Stomach (tissue), 9 donors: ENCODE measurements around the gene CTDSPL. TPM values are rescaled to one million over a fixed set of nuclear protein-coding genes. Genes with fewer than 3 reads are reported as not detected.

Experiments used
- DNase-seq, 2 donors: peaks; one replicate each; pipeline versions ENCODE4 v3.0.0 to v3.0.0-alpha.2; 2013 to 2019
- H3K27ac ChIP-seq, 5 donors: fragments of 200-600 bp in 4 of 5; sonication (generic) in 4 of 5; one replicate each; pipeline ENCODE4 v1.5.1; 2013 to 2019; ENCODE audit warnings: mild to moderate bottlenecking in 1 of 5, moderate library complexity in 1 of 5
- H3K27me3 ChIP-seq, 3 donors: fragments of 200-600 bp; sonication (generic); one replicate each; pipeline ENCODE4 v1.5.1; 2017 to 2019; ENCODE audit warnings: mixed run types in 1 of 3
- H3K36me3 ChIP-seq, 4 donors: fragments of 200-600 bp; sonication (generic); 1 replicate in 3 of 4; 2 replicates in 1 of 4; pipeline ENCODE4 v1.5.1; 2016 to 2019
- H3K4me1 ChIP-seq, 4 donors: fragments of 200-600 bp; sonication (generic); one replicate each; pipeline ENCODE4 v1.5.1; 2016 to 2019
- H3K4me3 ChIP-seq, 4 donors: fragments of 200-600 bp; sonication (generic) in 3 of 4; one replicate each; pipeline ENCODE4 v1.5.1; 2016 to 2019; ENCODE audit warnings: mild to moderate bottlenecking in 1 of 4
- H3K9me3 ChIP-seq, 4 donors: fragments of 200-600 bp; sonication (generic); one replicate each; pipeline ENCODE4 v1.5.1; 2016 to 2019
- EP300 ChIP-seq: sonication (generic); formaldehyde crosslinking; IDR thresholded peaks from one replicate; pipeline ENCODE4 v1.6.1; 2017; ENCODE audit warnings: antibody characterized with exemption
- POLR2A ChIP-seq, 4 donors: fragments of 450-650 bp; IDR thresholded peaks; one replicate each; pipeline ENCODE4 v1.6.1; 2016; ENCODE audit warnings: antibody characterized with exemption in 4 of 4, control low read depth in 2 of 4, mild to moderate bottlenecking in 1 of 4, moderate library complexity in 1 of 4
- POLR2AphosphoS5 ChIP-seq, 3 donors: sonication (generic); formaldehyde crosslinking; IDR thresholded peaks; one replicate each; pipeline ENCODE4 v1.6.1; 2016; ENCODE audit warnings: antibody characterized with exemption in 3 of 3
- WGBS, 5 donors: extraction: QIAGEN DNeasy Blood & Tissue Kit in 3 of 5; methylation state at CpG; one replicate each; pipeline versions ENCODE4 v1.1.5 to v1.1.7; 2013 to 2018; 5-methylcytosine and 5-hydroxymethylcytosine counted together
- intact Hi-C: fragments of 100-400 bp; cut with DNase I; formaldehyde crosslinking; loops from one replicate; pipeline ENCODE4 v1.15.1; 2023; ENCODE audit warnings: low total_unique reads
- polyA plus RNA-seq, 3 donors: library from polyadenylated mRNA; stranded (reverse); fragments of 200-250 nt; gene quantifications; one replicate each; pipeline ENCODE4 v1.2.3, GENCODE V29; 2013
- total RNA-seq, 5 donors: library from RNA; depleted of rRNA; stranded (reverse); fragments of >200 nt; gene quantifications; one replicate each; pipeline versions ENCODE4 v1.1.0 to v1.2.3, GENCODE V29; 2014 to 2016
- TF ChIP-seq, protein P1 (sequence below), 7 experiments: fragments of 450-650 bp in 4 of 7; fragments of 200-600 bp in 3 of 7; sonication (generic) in 3 of 7; IDR thresholded peaks; one replicate each; pipeline ENCODE4 v1.5.1; 2016 to 2019; ENCODE audit warnings: antibody characterized with exemption in 7 of 7, control low read depth in 2 of 7, mild to moderate bottlenecking in 1 of 7
- donor health status: healthy with polysubstance abuse.
- donor health status: Bipolar disorder and iron deficiency.
- donor health status: healthy.

The CTDSPL gene
- total and polyA plus RNA-seq, 8 donors, result 13.4 to 54.9 (median 30.2) TPM

- H3K27ac ChIP-seq, result no peak overlapping the region
- TF ChIP-seq, protein P1, sequence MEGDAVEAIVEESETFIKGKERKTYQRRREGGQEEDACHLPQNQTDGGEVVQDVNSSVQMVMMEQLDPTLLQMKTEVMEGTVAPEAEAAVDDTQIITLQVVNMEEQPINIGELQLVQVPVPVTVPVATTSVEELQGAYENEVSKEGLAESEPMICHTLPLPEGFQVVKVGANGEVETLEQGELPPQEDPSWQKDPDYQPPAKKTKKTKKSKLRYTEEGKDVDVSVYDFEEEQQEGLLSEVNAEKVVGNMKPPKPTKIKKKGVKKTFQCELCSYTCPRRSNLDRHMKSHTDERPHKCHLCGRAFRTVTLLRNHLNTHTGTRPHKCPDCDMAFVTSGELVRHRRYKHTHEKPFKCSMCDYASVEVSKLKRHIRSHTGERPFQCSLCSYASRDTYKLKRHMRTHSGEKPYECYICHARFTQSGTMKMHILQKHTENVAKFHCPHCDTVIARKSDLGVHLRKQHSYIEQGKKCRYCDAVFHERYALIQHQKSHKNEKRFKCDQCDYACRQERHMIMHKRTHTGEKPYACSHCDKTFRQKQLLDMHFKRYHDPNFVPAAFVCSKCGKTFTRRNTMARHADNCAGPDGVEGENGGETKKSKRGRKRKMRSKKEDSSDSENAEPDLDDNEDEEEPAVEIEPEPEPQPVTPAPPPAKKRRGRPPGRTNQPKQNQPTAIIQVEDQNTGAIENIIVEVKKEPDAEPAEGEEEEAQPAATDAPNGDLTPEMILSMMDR (IDR thresholded peaks at IDR 0.05), result no peak
- TF ChIP-seq POLR2A (IDR thresholded peaks at IDR 0.05), result no peak
- TF ChIP-seq EP300, result no peak
- H3K27me3 ChIP-seq, result no peaks in the 10 kb centered on the region
- peaks cover 0 to 8% (median 4%) of the 10 kb centered on the region in 4 donors for H3K4me1 ChIP-seq
- WGBS, 5 donors, result 97 to 99% (median 98%) methylated on average over 13 of the region's 13 CpGs
- peaks cover 0 to 9% (median 3%) of the 10 kb centered on the region in 4 donors for H3K9me3 ChIP-seq
- DNase-seq, result no peak
- intact Hi-C loops, result no loop called here
- H3K4me3 ChIP-seq, result no peak overlapping the region
- H3K36me3 ChIP-seq, result peaks cover 15 to 85% (median 68%) of the 10 kb centered on the region in 4 donors
Observed at GRCh38 chr3:38016410-38016809, 154.7 kb downstream of the CTDSPL start.

DNA sequence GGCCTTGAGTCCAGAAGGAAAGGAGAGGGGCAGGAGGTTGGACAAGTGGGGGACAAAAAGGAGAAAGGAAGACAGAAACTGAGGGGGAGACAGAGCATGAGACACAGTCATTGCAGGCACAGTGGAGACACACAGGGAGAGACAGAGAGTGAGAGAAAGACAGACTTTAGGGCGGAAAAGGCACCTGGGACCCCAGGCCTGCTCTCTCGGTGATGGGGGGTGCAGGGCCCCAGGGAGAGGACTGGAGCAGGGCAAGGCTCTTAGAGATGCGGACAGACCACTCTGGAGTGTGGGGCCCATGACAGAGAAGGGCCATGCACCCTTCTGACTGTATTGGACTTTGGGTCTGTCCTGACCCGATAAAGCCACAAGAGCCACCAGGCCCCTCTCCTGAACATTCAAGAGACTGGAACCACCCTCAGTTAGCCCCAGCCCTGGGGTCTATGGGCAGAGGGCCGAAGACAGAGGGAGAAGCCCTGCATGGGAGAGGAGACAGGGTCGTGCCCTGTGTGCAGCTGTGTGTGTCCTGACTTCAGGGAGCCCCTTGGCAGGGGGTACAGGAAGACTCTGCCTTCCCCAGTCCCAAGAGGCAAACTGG, 155.3 kb downstream of the CTDSPL start:
- intact Hi-C loops, result no loop called here
- H3K36me3 ChIP-seq, result peaks cover 15 to 82% (median 66%) of the 10 kb centered on the region in 4 donors

DNA sequence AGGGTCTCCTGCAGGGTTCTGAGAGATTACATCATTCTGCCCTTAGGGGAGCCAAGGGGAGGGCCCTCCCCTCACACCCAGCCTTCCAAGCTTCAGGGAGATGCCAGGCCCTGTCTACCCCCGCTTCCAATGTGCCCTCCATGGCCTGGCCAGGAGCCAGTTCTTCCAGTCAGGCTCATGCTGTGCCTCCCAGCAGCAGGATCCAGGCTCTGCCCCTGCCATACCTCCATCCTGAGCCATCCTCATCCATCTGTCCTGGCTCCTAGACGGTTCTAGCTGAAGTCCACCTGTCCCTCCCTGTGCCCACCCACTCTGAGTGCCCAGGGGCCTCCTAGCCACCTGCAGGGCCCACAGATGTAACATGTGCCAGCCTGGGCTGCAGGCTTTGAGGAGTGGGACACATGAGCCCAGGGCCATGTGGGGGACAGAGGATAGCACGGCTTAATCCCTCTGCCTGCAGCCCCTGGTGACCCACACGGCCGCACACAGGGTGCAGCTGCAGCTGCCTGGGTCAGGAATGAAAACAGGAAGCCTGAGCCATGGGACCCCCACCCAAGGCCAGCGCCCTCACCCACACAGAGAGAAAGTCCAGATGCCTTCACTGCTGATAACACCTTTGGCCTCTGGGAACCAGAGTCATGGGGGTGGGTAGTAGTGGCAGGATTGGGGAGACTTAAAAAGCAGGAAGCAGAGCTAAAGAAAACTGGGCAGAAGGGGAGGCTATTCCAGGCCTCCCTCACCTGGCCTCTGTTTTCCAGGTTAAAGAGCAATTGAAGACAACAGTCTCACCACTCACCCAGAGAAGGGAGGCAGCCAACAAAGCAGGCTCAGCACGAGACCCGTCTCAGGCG, 156.0 kb downstream of the CTDSPL start:
- intact Hi-C loops, result no loop called here
- Histone ChIP-seq H3K4me3 (no peak overlapping the region), H3K9me3 (peaks cover 0 to 9% (median 3%) of the 10 kb centered on the region in 4 donors), H3K27me3 (no peaks in the 10 kb centered on the region), H3K27ac (no peak overlapping the region), H3K36me3 (peaks cover 15 to 75% (median 64%) of the 10 kb centered on the region in 4 donors), H3K4me1 (peaks cover 0 to 13% (median 7%) of the 10 kb centered on the region in 4 donors)
- no peak for DNase-seq
- TF ChIP-seq POLR2AphosphoS5 (IDR thresholded peaks at IDR 0.05) (no peak), EP300 (no peak), POLR2A (IDR thresholded peaks at IDR 0.05) (no peak)
- TF ChIP-seq, protein P1 (IDR thresholded peaks at IDR 0.05), result no peak
- WGBS, 5 donors, result 79 to 92% (median 83%) methylated on average over 8 to 9 of the region's 9 CpGs

More for the DNA sequence above, 155.3 kb downstream of the CTDSPL start:
- Histone ChIP-seq H3K9me3 (peaks cover 0 to 9% (median 3%) of the 10 kb centered on the region in 4 donors), H3K27ac (no peak overlapping the region), H3K27me3 (no peaks in the 10 kb centered on the region), H3K4me1 (peaks cover 0 to 8% (median 4%) of the 10 kb centered on the region in 4 donors), H3K4me3 (no peak overlapping the region)
- TF ChIP-seq POLR2A (IDR thresholded peaks at IDR 0.05) (no peak), POLR2AphosphoS5 (IDR thresholded peaks at IDR 0.05) (no peak), EP300 (no peak)
- TF ChIP-seq, protein P1 (IDR thresholded peaks at IDR 0.05), result no peak
- WGBS, 5 donors, result 77 to 100% (median 78%) methylated on average over 6 of the region's 6 CpGs
- no peak for DNase-seq
